IPS DF 19.7 (cell line): Measurements from ENCODE around the gene PIGS.
"Not testable (repeated sequence)": the region's sequence is repeated elsewhere in the genome, so short reads cannot be mapped to it uniquely, and the experiment has no call there.

Experiments used
- DNase-seq: peaks from one replicate; pipeline ENCODE4 v3.0.0-alpha.2; 2013; ENCODE audit warnings: low read depth, low spot score

PIGS gene

GRCh38 chr17:28578246-28579195 lies 7.2 kb upstream of the PIGS start:
- no peak for DNase-seq

GRCh38 chr17:28577466-28577824 lies 6.1 kb upstream of the PIGS start:
- no peak for DNase-seq

- DNase-seq = peak; percentile 84
These were observed 5.6 kb upstream of the PIGS start, which contains the start of gene ALDOC for GRCh38 chr17:28576758-28577465. Gene ALDOC, minus strand, starts transcription at chr17:28576895. Its CDS starts 1,363 bp downstream, at chr17:28575532.

- DNase-seq = not testable (repeated sequence)
These were observed 4.7 kb upstream of the PIGS start for GRCh38 chr17:28576016-28576415.

GRCh38 chr17:28575126-28575795 lies 3.9 kb upstream of the PIGS start:
- no peak for DNase-seq

GRCh38 chr17:28574526-28574925 lies 3.2 kb upstream of the PIGS start:
- no peak for DNase-seq

GRCh38 chr17:28573966-28574480 lies 2.7 kb upstream of the PIGS start:
- DNase-seq = no peak

GRCh38 chr17:28573521-28573920 lies 2.2 kb upstream of the PIGS start:
- no peak for DNase-seq

GRCh38 chr17:28573040-28573380 lies 1.7 kb upstream of the PIGS start:
- no peak for DNase-seq

GRCh38 chr17:28572259-28573039 lies 1.1 kb upstream of the PIGS start:
- DNase-seq = no peak

GRCh38 chr17:28570716-28571360 lies 486 bp downstream of the PIGS start:
- DNase-seq = no peak

- DNase-seq = no peak
These were observed 1.9 kb downstream of the PIGS start for GRCh38 chr17:28569446-28569845.

GRCh38 chr17:28567604-28568003 lies 3.7 kb downstream of the PIGS start:
- no peak for DNase-seq

- DNase-seq = no peak
These were observed 7.8 kb downstream of the PIGS start for GRCh38 chr17:28563475-28563874.

- no peak for DNase-seq
These were observed 16.3 kb downstream of the PIGS start for GRCh38 chr17:28555022-28555421.

- DNase-seq = no peak
These were observed 16.8 kb downstream of the PIGS start for GRCh38 chr17:28554565-28554964.

GRCh38 chr17:28553000-28553505 lies 18.3 kb downstream of the PIGS start:
- no peak for DNase-seq

GRCh38 chr17:28552176-28552999 lies 18.9 kb downstream of the PIGS start, which contains the start of gene UNC119:
Gene UNC119, minus strand, starts transcription at chr17:28552624. Its CDS starts 67 bp downstream, at chr17:28552557.
- no peak for DNase-seq

GRCh38 chr17:28551421-28552175 lies 19.7 kb downstream of the PIGS start:
- no peak for DNase-seq
